Loucy (cell line): ENCODE measurements around the gene EPAS1.
A peak's percentile ranks its signal among the peaks of the same experiment; 100 is the strongest.

Source experiments
- H2AFZ ChIP-seq: fragments of 200-600 bp; sonication (generic); 2 replicates; pipeline ENCODE4 v1.6.0; 2016; ENCODE audit warnings: antibody characterized with exemption, mild to moderate bottlenecking, low read length, moderate library complexity
- H3F3A ChIP-seq: fragments of 200-600 bp; 2 replicates; pipeline ENCODE4 v1.6.0; 2016; ENCODE audit warnings: antibody characterized with exemption, low read depth, mild to moderate bottlenecking
- H3K27me3 ChIP-seq: fragments of 200-600 bp; sonication (generic); 2 replicates; pipeline ENCODE4 v1.6.1; 2014; ENCODE audit warnings: low read length, mild to moderate bottlenecking; ENCODE audit not compliant: insufficient read depth, poor library complexity, severe bottlenecking
- H3K36me3 ChIP-seq: fragments of 200-600 bp; sonication (generic); 2 replicates; pipeline ENCODE4 v1.6.1; 2016; ENCODE audit warnings: low read length; ENCODE audit not compliant: insufficient read depth
- H3K4me1 ChIP-seq: fragments of 200-600 bp; sonication (generic); 2 replicates; pipeline ENCODE4 v1.5.1; 2014; ENCODE audit warnings: low read length, mild to moderate bottlenecking; ENCODE audit not compliant: insufficient read depth, poor library complexity, severe bottlenecking
- H3K4me2 ChIP-seq: fragments of 200-600 bp; sonication (generic); 2 replicates; pipeline ENCODE4 v1.6.0; 2014; ENCODE audit warnings: antibody characterized with exemption, low read length, low read depth, mild to moderate bottlenecking; ENCODE audit not compliant: poor library complexity, severe bottlenecking
- H3K4me3 ChIP-seq: fragments of 200-600 bp; sonication (generic); 2 replicates; pipeline ENCODE4 v1.5.1; 2014; ENCODE audit warnings: low read length, mild to moderate bottlenecking, mixed read lengths; ENCODE audit not compliant: poor library complexity, severe bottlenecking
- H3K79me2 ChIP-seq: fragments of 200-600 bp; sonication (generic); 2 replicates; pipeline ENCODE4 v1.6.1; 2014; ENCODE audit warnings: low read length; ENCODE audit not compliant: insufficient read depth
- H3K9ac ChIP-seq: fragments of 200-600 bp; sonication (generic); 2 replicates; pipeline ENCODE4 v1.6.0; 2014; ENCODE audit warnings: mild to moderate bottlenecking, low read depth, low read length, moderate library complexity; ENCODE audit not compliant: poor library complexity, severe bottlenecking
- H3K9me2 ChIP-seq: fragments of 200-600 bp; sonication (generic); replicated peaks from 2 replicates; pipeline ENCODE4 v1.6.1; 2016; ENCODE audit warnings: low read depth, low read length, mixed read lengths
- H3K9me3 ChIP-seq: fragments of 200-600 bp; sonication (generic); 2 replicates; pipeline ENCODE4 v1.6.1; 2014; ENCODE audit warnings: mild to moderate bottlenecking, antibody characterized with exemption, low read length, low read depth; ENCODE audit not compliant: insufficient read depth
- H4K20me1 ChIP-seq: fragments of 200-600 bp; sonication (generic); 2 replicates; pipeline ENCODE4 v1.6.0; 2014; ENCODE audit warnings: antibody characterized with exemption, low read length, mild to moderate bottlenecking; ENCODE audit not compliant: insufficient read depth, poor library complexity, severe bottlenecking
- CTCF ChIP-seq: fragments of 200-600 bp; sonication (generic); conservative IDR thresholded peaks from 2 replicates; pipeline ENCODE4 v1.5.1; 2014; ENCODE audit warnings: mild to moderate bottlenecking, antibody characterized with exemption, low read length
- EZH2phosphoT487 ChIP-seq: fragments of 200-600 bp; IDR thresholded peaks from 2 replicates; pipeline ENCODE4 v1.6.1; 2018; ENCODE audit warnings: antibody characterized with exemption, mild to moderate bottlenecking, moderate library complexity, borderline replicate concordance

EPAS1 gene

DNA sequence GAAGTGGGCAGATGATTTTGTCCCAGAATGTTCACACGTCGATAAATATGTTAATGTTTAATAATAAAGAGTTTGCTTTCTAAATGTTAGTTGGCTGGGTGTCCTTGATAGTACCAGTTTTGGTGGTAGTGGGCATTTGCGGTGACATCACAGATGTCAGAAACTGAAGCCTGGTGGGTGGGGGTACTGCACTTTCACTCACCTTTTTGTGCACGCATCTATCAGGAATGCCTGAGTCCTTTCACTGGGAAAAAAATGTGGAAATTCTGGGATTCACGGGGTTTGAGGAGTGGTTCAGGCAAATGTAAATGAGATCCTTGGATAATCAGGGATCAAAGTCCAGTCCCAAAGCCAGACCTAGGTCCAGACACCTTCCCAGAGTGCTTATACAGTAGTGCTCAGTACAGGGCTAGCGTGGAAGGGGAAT, 3.2 kb downstream of the EPAS1 start:
- Histone ChIP-seq H3F3A (0 out of 2 replicates have a peak, but pooled peaks cover under 1% of the 10 kb centered on the region), H2AFZ (no peak overlapping the region), H3K4me2 (peak overlapping the region; percentile 98), H3K9me3 (no peaks in the 10 kb centered on the region), H3K79me2 (peaks cover 63% of the 10 kb centered on the region), H3K4me3 (peak overlapping the region; percentile 78), H3K4me1 (peaks cover 66% of the 10 kb centered on the region), H3K36me3 (no peaks in the 10 kb centered on the region), H3K27me3 (peaks cover 5% of the 10 kb centered on the region), H3K9ac (peak overlapping the region; percentile 68), H4K20me1 (peaks cover 9% of the 10 kb centered on the region), H3K9me2 (no peaks in the 10 kb centered on the region)
- TF ChIP-seq EZH2phosphoT487: no peak
- TF ChIP-seq CTCF: no peak

DNA sequence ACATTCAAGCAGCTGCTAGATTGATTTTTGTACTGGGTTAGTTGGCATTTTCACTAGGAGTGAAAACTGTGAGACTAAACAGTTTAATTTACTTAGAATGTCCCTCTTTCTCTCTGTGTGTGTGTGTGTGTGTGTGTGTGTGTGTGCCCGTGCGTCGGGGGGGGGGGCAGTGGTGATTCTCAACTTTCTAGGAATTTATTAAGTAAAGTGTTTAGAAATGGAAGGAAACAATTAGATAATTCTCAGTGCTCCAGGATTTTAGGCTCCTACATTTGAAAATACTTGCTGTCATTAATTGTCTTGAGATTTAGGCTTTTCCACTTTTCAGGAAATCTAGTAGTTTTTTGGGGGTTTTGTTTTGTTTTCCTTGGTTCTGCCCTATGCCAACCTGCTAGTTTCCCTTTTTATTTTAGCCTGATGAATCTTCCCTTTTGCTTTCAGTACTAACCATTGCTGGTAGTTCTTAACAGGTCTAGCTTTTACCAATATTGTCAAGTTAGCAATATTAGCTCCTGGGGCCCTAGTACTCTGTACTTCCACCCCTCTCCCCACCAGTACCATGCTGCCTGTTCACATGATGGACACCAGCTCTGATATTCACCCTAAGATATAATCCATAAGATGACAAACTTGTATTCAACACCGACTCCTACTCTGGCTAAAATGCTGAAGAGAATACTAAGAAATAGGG, 4.9 kb downstream of the EPAS1 start:
- Histone ChIP-seq H3F3A (no peaks in the 10 kb centered on the region), H3K36me3 (no peaks in the 10 kb centered on the region), H4K20me1 (peaks cover 9% of the 10 kb centered on the region), H3K9me2 (no peaks in the 10 kb centered on the region), H3K4me2 (peak overlapping the region; percentile 98), H3K4me3 (no peak overlapping the region), H3K27me3 (peaks cover 5% of the 10 kb centered on the region), H3K9me3 (no peaks in the 10 kb centered on the region), H3K4me1 (peaks cover 84% of the 10 kb centered on the region), H2AFZ (no peak overlapping the region), H3K9ac (no peak overlapping the region), H3K79me2 (peaks cover 80% of the 10 kb centered on the region)
- no peak for TF ChIP-seq EZH2phosphoT487
- TF ChIP-seq CTCF: no peak

DNA sequence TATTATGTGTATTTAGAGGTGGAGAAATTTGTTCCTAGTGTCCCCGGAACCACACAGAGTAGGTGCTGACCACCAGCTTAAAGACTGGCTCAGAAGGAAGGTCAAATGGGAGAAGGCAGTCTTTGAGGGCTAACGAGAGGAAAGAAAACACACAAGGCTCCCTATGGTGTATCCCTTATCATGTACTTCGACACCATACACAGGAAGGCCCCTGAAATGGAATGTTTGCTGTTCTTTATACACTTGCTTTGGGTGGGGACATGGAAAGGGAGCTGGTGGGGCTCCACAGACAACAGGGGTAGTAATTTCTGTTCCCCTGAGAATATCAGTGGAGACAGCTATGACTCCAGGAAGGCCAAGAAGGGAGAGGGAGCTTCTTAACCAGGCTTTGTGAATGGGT, 6.0 kb downstream of the EPAS1 start:
- Histone ChIP-seq H3F3A (no peaks in the 10 kb centered on the region), H3K9ac (peak overlapping the region; percentile 15), H3K4me3 (peak overlapping the region; percentile 46), H3K9me2 (no peaks in the 10 kb centered on the region), H4K20me1 (peaks cover 5% of the 10 kb centered on the region), H3K4me1 (peaks cover 86% of the 10 kb centered on the region), H3K79me2 (peaks cover 84% of the 10 kb centered on the region), H3K36me3 (no peaks in the 10 kb centered on the region), H3K9me3 (no peaks in the 10 kb centered on the region), H2AFZ (no peak overlapping the region), H3K4me2 (peak overlapping the region; percentile 69), H3K27me3 (peaks cover 5% of the 10 kb centered on the region)
- TF ChIP-seq EZH2phosphoT487: no peak
- no peak for TF ChIP-seq CTCF
